HG03460 (cell line): ENCODE data around the gene CA10.

Source experiments
- ATAC-seq: cut with Tn5 transposase; IDR thresholded peaks from one replicate; pipeline ENCODE4 v1.9.1; 2021; ENCODE audit not compliant: unreplicated experiment

CA10 gene

GRCh38 chr17:52158450-52159042, at the start of gene CA10:
Gene CA10 (minus strand): TSS chr17:52158714.
- ATAC-seq: no peak

DNA sequence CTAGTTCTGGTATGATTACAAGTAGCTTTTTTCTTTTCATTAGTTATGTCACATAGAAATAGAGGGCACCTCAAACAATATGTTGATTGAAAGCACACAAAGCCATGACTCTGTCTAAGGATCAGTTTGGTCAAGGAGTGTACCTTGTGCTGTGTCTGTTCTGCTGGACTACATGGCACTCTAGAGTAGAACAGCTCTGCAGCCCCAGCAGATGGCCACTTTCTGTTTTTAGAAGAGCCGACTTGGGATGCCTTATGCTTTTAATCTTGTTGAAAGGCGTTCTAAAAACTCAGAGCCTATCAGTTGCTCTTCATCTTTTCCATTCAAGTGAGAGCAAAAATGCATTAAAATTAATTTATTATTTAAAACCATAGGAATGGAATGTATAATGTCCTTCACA, 49.3 kb upstream of the CA10 start:
- no peak for ATAC-seq

DNA sequence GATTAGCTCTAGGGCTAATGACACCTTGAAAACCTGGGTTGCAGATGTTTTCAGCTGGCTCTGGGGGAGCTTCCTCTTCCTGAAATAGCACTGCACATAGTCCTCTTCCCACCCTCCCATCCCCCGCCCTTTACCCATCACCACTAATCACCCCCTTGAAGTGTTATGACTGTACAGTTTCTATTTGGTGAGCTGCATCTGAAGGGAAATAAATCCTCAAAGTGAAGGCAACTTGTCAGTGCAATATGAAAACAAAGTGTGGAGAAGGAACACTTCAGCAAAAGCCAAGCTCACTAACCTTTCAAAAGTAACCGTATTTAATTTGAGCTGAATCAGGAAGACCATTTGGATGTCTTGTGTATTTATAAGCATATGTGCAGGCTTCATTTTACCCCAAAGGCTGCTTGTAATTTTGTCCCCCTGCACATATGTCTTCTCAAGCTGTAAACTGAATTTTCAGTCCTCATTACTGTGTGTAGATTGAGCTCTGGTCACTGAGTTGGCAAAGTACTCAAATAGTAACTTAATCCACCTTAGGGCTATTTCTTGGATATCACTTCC, 44.1 kb upstream of the CA10 start:
- ATAC-seq: no peak

DNA sequence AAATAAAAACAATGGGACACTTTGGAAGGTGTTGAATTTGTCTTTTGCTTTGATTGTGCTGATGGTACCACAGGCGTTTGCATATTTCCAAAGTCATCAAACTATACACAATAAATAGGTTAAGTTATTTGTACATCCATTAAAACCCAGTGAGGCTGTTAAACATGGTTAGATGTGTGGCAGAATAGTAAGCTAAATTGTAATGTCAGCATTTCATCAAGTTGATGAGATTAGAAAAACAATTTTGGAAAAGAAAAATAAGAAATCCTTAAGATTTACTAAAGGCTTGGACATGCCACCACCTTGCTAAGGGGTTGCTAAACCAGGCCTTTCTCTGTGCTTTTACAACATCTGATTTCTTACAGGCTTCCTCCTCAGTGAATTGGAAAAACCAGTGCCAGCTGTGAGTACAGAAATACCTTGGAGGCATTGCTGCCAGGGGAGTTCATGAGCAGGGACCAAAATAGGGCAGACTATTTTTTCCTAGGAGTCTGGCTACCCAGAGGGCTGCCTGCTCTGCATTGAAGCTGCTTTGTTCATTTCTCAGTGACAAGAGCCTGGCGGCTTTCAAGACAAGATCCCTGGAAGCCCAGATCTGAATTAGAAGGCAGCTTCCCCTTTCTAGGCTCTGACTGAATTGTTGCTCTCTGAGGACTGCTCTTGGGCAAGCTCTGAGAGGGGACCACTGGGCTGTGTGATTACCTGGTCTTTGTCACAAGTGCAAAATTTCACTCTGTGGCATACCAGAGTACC, 43.4 kb upstream of the CA10 start:
- ATAC-seq: no peak

DNA sequence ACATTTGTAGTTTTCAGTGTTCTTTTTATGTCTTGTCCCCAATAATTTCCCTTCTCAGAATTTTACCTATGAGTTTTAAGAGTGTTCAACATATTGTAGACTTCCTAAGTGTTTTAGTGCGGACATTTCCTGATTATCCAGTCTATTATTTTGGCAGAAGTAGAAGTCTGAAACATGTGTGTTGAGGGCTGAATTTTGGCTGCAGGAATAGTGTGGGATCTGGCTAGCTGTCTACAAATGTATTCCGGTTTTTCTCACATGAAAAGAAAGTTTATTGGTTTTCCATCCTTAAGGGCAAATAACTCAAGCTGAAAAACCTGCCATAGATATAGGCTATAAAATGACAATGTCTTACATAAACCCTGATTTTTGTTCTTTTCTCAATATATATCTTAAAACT, 33.0 kb upstream of the CA10 start:
- no peak for ATAC-seq

- no peak for ATAC-seq
These were observed 23.3 kb upstream of the CA10 start for GRCh38 chr17:52181782-52182181.

DNA sequence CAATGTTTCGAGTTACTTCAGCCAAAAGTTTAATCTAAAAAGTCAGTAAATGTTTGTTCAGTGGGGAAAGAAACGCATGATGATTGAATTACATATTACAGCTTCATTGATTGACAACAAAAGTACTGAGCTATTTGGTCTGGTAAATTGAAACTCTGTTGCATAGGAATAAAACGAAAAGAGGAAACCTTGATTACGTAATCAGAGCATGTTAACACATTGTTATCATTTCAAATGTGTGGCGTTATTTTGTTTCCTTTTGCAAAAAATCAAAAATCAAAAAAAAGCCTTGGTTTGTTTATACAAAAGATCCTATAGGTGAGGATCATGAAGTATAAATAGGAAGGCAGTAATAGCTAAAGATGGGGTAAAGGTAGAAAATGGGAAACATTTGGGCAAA, 19.5 kb upstream of the CA10 start:
- no peak for ATAC-seq

DNA sequence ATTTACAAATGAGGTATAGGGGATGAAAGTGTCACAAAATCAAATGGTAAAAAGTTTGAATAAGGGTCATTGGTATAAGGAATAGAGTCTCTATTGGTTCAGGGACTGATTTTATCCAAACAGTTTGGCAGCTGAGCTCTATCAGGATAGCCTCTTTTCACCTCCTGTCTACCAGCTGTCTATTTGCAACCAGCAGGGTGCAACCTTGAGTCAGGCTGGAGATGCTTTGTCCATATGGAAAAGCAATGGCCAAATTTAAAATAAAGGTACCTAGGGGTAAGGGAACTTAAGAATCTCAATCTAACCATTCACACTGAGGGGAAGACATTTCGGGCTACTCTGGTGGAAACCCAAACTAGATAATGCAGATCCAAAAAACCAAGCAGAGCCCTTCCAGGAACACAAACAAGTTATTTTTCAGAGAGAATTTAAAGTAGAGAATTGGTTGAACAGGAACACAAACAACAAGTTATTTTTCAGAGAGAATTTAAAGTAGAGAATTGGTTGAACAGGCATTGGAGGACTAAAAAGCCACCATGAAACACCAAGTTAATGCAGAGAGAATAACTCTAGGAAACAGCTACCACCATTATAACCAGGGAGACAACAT, 12.6 kb upstream of the CA10 start:
- ATAC-seq: no peak

GRCh38 chr17:52160136-52160567, 1.6 kb upstream of the CA10 start:
- no peak for ATAC-seq

GRCh38 chr17:52159246-52160135, 977 bp upstream of the CA10 start:
- ATAC-seq: no peak

GRCh38 chr17:52157603-52158449, 688 bp downstream of the CA10 start:
- no peak for ATAC-seq

- no peak for ATAC-seq
These were observed 1.6 kb downstream of the CA10 start for GRCh38 chr17:52156576-52157570.

GRCh38 chr17:52155301-52155700, 3.2 kb downstream of the CA10 start:
- ATAC-seq: no peak

DNA sequence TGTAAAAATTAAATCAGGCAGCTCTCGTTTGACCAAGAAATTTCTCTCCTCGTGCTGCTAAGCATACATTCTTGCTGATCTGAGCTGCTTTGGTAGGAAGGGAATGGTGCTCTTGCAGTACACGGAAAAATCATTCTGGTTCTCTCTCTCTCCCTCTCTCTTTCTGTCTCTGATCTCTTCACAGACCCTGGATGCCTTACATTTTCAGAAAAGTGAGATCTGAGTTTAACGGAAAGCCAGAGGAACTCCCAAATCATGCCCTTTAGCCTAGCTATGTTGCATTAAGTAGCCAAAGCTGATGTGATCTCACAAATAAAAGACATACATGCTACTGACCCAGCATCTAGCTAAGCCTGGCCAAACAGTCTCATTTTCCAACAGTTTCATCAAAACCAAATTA, 4.0 kb downstream of the CA10 start:
- ATAC-seq: no peak

DNA sequence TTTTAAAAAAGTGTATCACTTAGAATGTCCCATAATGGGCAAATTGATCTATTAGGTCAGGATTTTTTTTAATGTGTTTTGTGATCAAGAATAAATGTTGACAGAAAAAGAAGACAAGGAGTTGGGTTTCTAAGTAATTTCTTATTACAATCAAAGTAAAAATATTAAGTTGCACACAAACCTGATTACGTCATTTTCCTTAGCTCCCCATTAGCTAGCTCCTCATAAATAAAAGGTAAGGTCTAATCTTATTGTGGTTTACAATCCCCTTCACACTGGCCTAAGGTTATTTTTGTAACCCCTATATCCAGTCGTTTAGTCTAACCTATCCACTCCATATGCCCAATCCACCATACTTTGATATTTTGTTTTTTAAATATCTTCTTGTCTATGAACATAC, 7.6 kb downstream of the CA10 start:
- no peak for ATAC-seq

DNA sequence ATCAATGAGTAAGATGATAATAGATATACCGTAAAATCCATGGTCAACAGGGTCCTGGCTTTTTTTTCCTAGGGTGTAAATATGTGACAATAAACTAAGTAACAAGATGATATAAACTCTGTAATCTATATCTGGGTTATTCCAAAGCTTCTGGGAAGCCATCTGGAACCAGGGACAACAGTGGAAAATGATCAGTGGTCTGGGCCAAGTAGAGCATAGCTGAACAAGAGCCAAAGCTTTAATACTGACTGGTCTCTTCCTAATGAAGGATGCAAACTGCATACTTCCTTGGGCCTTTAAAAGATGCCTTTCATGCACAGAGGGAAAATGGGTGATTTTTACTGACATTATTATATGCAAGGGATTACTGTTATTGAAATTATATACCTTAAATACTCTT, 8.9 kb downstream of the CA10 start:
- no peak for ATAC-seq

GRCh38 chr17:52148969-52149351, 9.6 kb downstream of the CA10 start:
- no peak for ATAC-seq

- no peak for ATAC-seq
These were observed 10.1 kb downstream of the CA10 start for GRCh38 chr17:52148288-52148968.
